NB4 (cell line): ENCODE measurements around the gene HOXC6.

Source experiments
- MYC ChIP-seq: IDR thresholded peaks from 2 replicates; pipeline ENCODE4 v1.6.1; 2011; ENCODE audit warnings: low read depth, low read length
- POLR2A ChIP-seq: IDR thresholded peaks from 2 replicates; pipeline ENCODE4 v1.6.1; 2011; ENCODE audit warnings: mild to moderate bottlenecking; ENCODE audit not compliant: insufficient read length; ENCODE audit errors: extremely low read depth
- TF ChIP-seq, protein P1 (sequence below): IDR thresholded peaks from one replicate; pipeline ENCODE4 v1.5.1; 2012; ENCODE audit warnings: low read depth, low read length

DNA sequence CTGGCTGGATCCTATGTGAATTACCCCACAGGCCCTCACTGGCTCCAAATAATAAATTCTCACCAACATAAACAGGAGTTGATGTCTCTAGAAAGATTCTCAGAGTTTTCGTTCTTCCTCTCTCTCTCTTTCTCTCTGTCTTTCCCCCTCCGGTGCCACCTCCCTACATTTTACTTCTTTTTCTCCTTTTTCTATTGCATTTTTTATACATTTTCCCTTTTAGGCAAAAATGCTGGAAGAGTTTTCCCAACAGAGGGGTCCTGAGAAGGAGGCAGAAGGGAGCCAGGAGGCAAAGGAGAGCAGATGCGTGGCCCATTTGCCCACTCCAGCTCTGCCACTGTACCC lies 826 bp upstream of the HOXC6 start:
- TF ChIP-seq, protein P1, sequence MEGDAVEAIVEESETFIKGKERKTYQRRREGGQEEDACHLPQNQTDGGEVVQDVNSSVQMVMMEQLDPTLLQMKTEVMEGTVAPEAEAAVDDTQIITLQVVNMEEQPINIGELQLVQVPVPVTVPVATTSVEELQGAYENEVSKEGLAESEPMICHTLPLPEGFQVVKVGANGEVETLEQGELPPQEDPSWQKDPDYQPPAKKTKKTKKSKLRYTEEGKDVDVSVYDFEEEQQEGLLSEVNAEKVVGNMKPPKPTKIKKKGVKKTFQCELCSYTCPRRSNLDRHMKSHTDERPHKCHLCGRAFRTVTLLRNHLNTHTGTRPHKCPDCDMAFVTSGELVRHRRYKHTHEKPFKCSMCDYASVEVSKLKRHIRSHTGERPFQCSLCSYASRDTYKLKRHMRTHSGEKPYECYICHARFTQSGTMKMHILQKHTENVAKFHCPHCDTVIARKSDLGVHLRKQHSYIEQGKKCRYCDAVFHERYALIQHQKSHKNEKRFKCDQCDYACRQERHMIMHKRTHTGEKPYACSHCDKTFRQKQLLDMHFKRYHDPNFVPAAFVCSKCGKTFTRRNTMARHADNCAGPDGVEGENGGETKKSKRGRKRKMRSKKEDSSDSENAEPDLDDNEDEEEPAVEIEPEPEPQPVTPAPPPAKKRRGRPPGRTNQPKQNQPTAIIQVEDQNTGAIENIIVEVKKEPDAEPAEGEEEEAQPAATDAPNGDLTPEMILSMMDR: no peak
- TF ChIP-seq POLR2A (no peak), MYC (no peak)
